Activated CD4-positive, alpha-beta T cell treated with anti-CD3 and anti-CD28 coated beads for 4 hours (primary cell): Measurements from ENCODE around the gene KDM3A.

Experiments
- DNase-seq, 2 donors: peaks; one replicate each; pipeline ENCODE4 v3.0.0-alpha.2; 2020

Gene KDM3A

GRCh38 chr2:86436328-86436727, 4.8 kb upstream of the KDM3A start:
- no peak for DNase-seq

- no peak for DNase-seq
Observed at GRCh38 chr2:86439879-86440630, 1.1 kb upstream of the KDM3A start.

- no peak for DNase-seq
Observed at GRCh38 chr2:86441392-86441881, 266 bp downstream of the KDM3A start.

GRCh38 chr2:86441882-86442641, 891 bp downstream of the KDM3A start:
- peak; percentile 62 to 65 for DNase-seq

GRCh38 chr2:86442642-86443005, 1.5 kb downstream of the KDM3A start:
- peak; percentile 72 to 75 for DNase-seq

- DNase-seq, result no peak
Observed at GRCh38 chr2:86443631-86444350, 2.6 kb downstream of the KDM3A start.

GRCh38 chr2:86445436-86445835, 4.3 kb downstream of the KDM3A start:
- no peak for DNase-seq

- no peak for DNase-seq
Observed at GRCh38 chr2:86446060-86446459, 4.9 kb downstream of the KDM3A start.

- DNase-seq, result no peak
Observed at GRCh38 chr2:86453836-86454235, 12.7 kb downstream of the KDM3A start.

GRCh38 chr2:86454238-86454637, 13.1 kb downstream of the KDM3A start:
- DNase-seq, result no peak

- no peak for DNase-seq
Observed at GRCh38 chr2:86455181-86455580, 14.0 kb downstream of the KDM3A start.

- no peak for DNase-seq
Observed at GRCh38 chr2:86461042-86461743, 20.0 kb downstream of the KDM3A start.

- no peak for DNase-seq
Observed at GRCh38 chr2:86464652-86465051, 23.5 kb downstream of the KDM3A start.

GRCh38 chr2:86466306-86466705, 25.1 kb downstream of the KDM3A start:
- no peak for DNase-seq

- peak; percentile 29 to 40 for DNase-seq
Observed at GRCh38 chr2:86468162-86469033, 27.2 kb downstream of the KDM3A start.

GRCh38 chr2:86470890-86471289, 29.7 kb downstream of the KDM3A start:
- no peak for DNase-seq

GRCh38 chr2:86471637-86472036, 30.5 kb downstream of the KDM3A start:
- no peak for DNase-seq

- no peak for DNase-seq
Observed at GRCh38 chr2:86476092-86476491, 34.9 kb downstream of the KDM3A start.

GRCh38 chr2:86476918-86477317, 35.7 kb downstream of the KDM3A start:
- DNase-seq, result no peak

GRCh38 chr2:86477349-86477748, 36.2 kb downstream of the KDM3A start:
- no peak for DNase-seq

- DNase-seq, result no peak
Observed at GRCh38 chr2:86480105-86480504, 38.9 kb downstream of the KDM3A start.

- DNase-seq, result no peak
Observed at GRCh38 chr2:86482034-86482433, 40.9 kb downstream of the KDM3A start.
